ENCODE data around the gene CFDP1.

GRCh38 chr16:75413951-75414350, 19.4 kb downstream of the CFDP1 start:
- TF ChIP-seq PBX3 (IDR thresholded peaks at IDR 0.05) = no peak
- no peak for TF ChIP-seq CTCF (IDR thresholded peaks at IDR 0.05)
- no peak for TF ChIP-seq POLR2A (IDR thresholded peaks at IDR 0.05; ENCODE audit: low read length)
